GM23338 (cell line): ENCODE results near the gene ICAM2. TPM values are rescaled to one million over a fixed set of nuclear protein-coding genes. Genes with fewer than 3 reads are reported as not detected.

ENCODE experiments used
- ATAC-seq: fragments of 200-7000 bp; cut with Tn5 transposase; 3 replicates; pipeline ENCODE4 v1.9.1; 2020
- DNase-seq: peaks from one replicate; pipeline ENCODE4 v3.0.0-alpha.2; 2015; ENCODE audit warnings: low spot score
- H2AFZ ChIP-seq: fragments of 200-600 bp; sonication (generic); 2 replicates; pipeline ENCODE4 v1.8.0; 2016; ENCODE audit warnings: antibody characterized with exemption, mild to moderate bottlenecking, moderate library complexity
- H3F3A ChIP-seq: fragments of 200-600 bp; sonication (generic); replicated peaks from 2 replicates; pipeline ENCODE4 v1.8.0; 2017; ENCODE audit warnings: antibody characterized with exemption, mixed run types, low read depth
- H3K27ac ChIP-seq: fragments of 200-600 bp; sonication (generic); 2 replicates; pipeline ENCODE4 v1.6.1; 2016; ENCODE audit warnings: low read depth
- H3K27me3 ChIP-seq: fragments of 200-600 bp; sonication (generic); 2 replicates; pipeline ENCODE4 v1.8.0; 2016; ENCODE audit warnings: mild to moderate bottlenecking, mixed run types, moderate library complexity; ENCODE audit not compliant: insufficient read depth
- H3K36me3 ChIP-seq: fragments of 200-600 bp; sonication (generic); 2 replicates; pipeline ENCODE4 v1.8.0; 2016; ENCODE audit warnings: mild to moderate bottlenecking; ENCODE audit not compliant: insufficient read depth
- H3K4me1 ChIP-seq: fragments of 200-600 bp; sonication (generic); 2 replicates; pipeline ENCODE4 v1.8.0; 2016; ENCODE audit warnings: mild to moderate bottlenecking, moderate library complexity; ENCODE audit not compliant: insufficient read depth
- H3K4me2 ChIP-seq: fragments of 200-600 bp; sonication (generic); 2 replicates; pipeline ENCODE4 v1.7.1; 2017; ENCODE audit warnings: mixed run types
- H3K4me3 ChIP-seq: fragments of 200-600 bp; sonication (generic); 2 replicates; pipeline ENCODE4 v1.6.1; 2016; ENCODE audit warnings: mixed run types
- H3K79me2 ChIP-seq: fragments of 200-600 bp; sonication (generic); replicated peaks from 2 replicates; pipeline ENCODE4 v1.8.0; 2017; ENCODE audit warnings: mild to moderate bottlenecking; ENCODE audit not compliant: insufficient read depth
- H3K9me2 ChIP-seq: fragments of 200-600 bp; sonication (generic); 2 replicates; pipeline ENCODE4 v1.8.0; 2017; ENCODE audit not compliant: insufficient read depth
- H4K20me1 ChIP-seq: fragments of 200-600 bp; sonication (generic); replicated peaks from 2 replicates; pipeline ENCODE4 v1.8.0; 2017; ENCODE audit warnings: mild to moderate bottlenecking; ENCODE audit not compliant: insufficient read depth
- H3K27ac Mint-ChIP-seq: 2 replicates; pipeline ENCODE4 v1.8.0; 2020; ENCODE audit warnings: inconsistent platforms, mild to moderate bottlenecking, moderate library complexity, mixed read lengths
- H3K27me3 Mint-ChIP-seq: 3 replicates; pipeline ENCODE4 v1.8.0; 2022; ENCODE audit warnings: low read depth, mild to moderate bottlenecking, moderate library complexity, mixed read lengths, inconsistent platforms; ENCODE audit not compliant: insufficient read depth, poor library complexity
- H3K36me3 Mint-ChIP-seq: 3 replicates; pipeline ENCODE4 v1.8.0; 2021; ENCODE audit warnings: low read depth, mild to moderate bottlenecking, inconsistent platforms, moderate library complexity, mixed read lengths
- H3K4me1 Mint-ChIP-seq: 3 replicates; pipeline ENCODE4 v1.8.0; 2020; ENCODE audit warnings: mild to moderate bottlenecking, inconsistent platforms, mixed read lengths
- H3K4me3 Mint-ChIP-seq: 3 replicates; pipeline ENCODE4 v1.8.0; 2021; ENCODE audit warnings: moderate library complexity, mild to moderate bottlenecking, inconsistent platforms, mixed read lengths
- H3K9me3 Mint-ChIP-seq: 3 replicates; pipeline ENCODE4 v1.8.0; 2020; ENCODE audit warnings: moderate library complexity, mild to moderate bottlenecking, inconsistent platforms, mixed read lengths
- CREB1 ChIP-seq: fragments of 250-450 bp; sonication (Bioruptor Pico); IDR thresholded peaks from 2 replicates; pipeline ENCODE4 v1.5.0; 2020; ENCODE audit warnings: low read depth, mild to moderate bottlenecking, moderate library complexity
- CTCF ChIP-seq, 2 experiments: fragments of 200-600 bp in 1 of 2; sonication (generic) in 1 of 2; conservative IDR thresholded peaks; 2 replicates each; pipeline versions ENCODE4 v1.5.1 to v1.6.1; 2016 to 2017; ENCODE audit warnings: antibody characterized with exemption in 2 of 2, low read depth in 2 of 2, mild to moderate bottlenecking in 2 of 2, moderate library complexity in 1 of 2
- ETS1 ChIP-seq: IDR thresholded peaks from 2 replicates; pipeline ENCODE4 v1.6.1; 2016; ENCODE audit warnings: antibody characterized with exemption
- EZH2 ChIP-seq: fragments of 200-600 bp; sonication (generic); IDR thresholded peaks from one replicate; pipeline ENCODE4 v1.8.0; 2017; ENCODE audit warnings: antibody characterized with exemption, mild to moderate bottlenecking, low read depth; ENCODE audit not compliant: unreplicated experiment
- EZH2phosphoT487 ChIP-seq: fragments of 200-600 bp; sonication (generic); IDR thresholded peaks from one replicate; pipeline ENCODE4 v1.8.1; 2018; ENCODE audit warnings: antibody characterized with exemption; ENCODE audit not compliant: unreplicated experiment
- JUNB ChIP-seq: IDR thresholded peaks from one replicate; pipeline ENCODE4 v1.6.1; 2016; ENCODE audit warnings: antibody characterized with exemption; ENCODE audit not compliant: unreplicated experiment
- NANOG ChIP-seq: IDR thresholded peaks from 2 replicates; pipeline ENCODE4 v1.6.1; 2016; ENCODE audit warnings: antibody characterized with exemption, borderline replicate concordance
- REST ChIP-seq: IDR thresholded peaks from one replicate; pipeline ENCODE4 v1.6.1; 2018; ENCODE audit warnings: antibody characterized with exemption; ENCODE audit not compliant: unreplicated experiment
- STAT1 ChIP-seq: IDR thresholded peaks from one replicate; pipeline ENCODE4 v1.6.1; 2016; ENCODE audit warnings: antibody characterized with exemption; ENCODE audit not compliant: unreplicated experiment
- ZNF114 ChIP-seq: fragments of 250-450 bp; sonication (Bioruptor Pico); IDR thresholded peaks from 2 replicates; pipeline ENCODE4 v1.5.0; 2020; ENCODE audit warnings: mild to moderate bottlenecking, moderate library complexity
- ZNF331 ChIP-seq: fragments of 250-450 bp; sonication (Bioruptor Pico); IDR thresholded peaks from 2 replicates; pipeline ENCODE4 v1.5.0; 2020; ENCODE audit warnings: low read depth, mild to moderate bottlenecking, moderate library complexity
- ZNF462 ChIP-seq: fragments of 250-450 bp; sonication (Bioruptor Pico); IDR thresholded peaks from 2 replicates; pipeline ENCODE4 v1.5.0; 2020; ENCODE audit warnings: mild to moderate bottlenecking, moderate library complexity
- long read RNA-seq: library from polyadenylated mRNA; unstranded; transcript quantifications from one replicate; pipeline ENCODE4 v2.0.0, GENCODE V29; 2020; ENCODE audit not compliant: unreplicated experiment
- polyA plus RNA-seq: library from polyadenylated mRNA; unstranded; fragments of >200 nt; fragmentation: Nextera tagmentation; extraction: Ambion mirVana; gene quantifications from 2 replicates; pipeline ENCODE4 v1.2.1, GENCODE V29; 2016
- total RNA-seq: library from RNA; depleted of rRNA; stranded (reverse); fragments of >200 nt; shearing (Covaris generic); gene quantifications from 2 replicates; pipeline ENCODE4 v1.2.3, GENCODE V29; 2014; rRNA removed

The ICAM2 gene
- 0.31 and 0.58 TPM in 2 replicates for total RNA-seq
- 0.57 and 0.86 TPM in 2 replicates for polyA plus RNA-seq
- long read RNA-seq: 0 reads

- Histone ChIP-seq H3K79me2 (no peaks in the 10 kb centered on the region), H2AFZ (peak within 1 kb of the TSS; percentile 97), H4K20me1 (no peaks in the 10 kb centered on the region), H3K4me2 (peak within 1 kb of the TSS; percentile 73), H3K27me3 (no peaks in the 10 kb centered on the region), H3K9me2 (no peaks in the 10 kb centered on the region), H3K4me3 (peak within 1 kb of the TSS; percentile 41), H3F3A (no peaks in the 10 kb centered on the region), H3K36me3 (no peaks in the 10 kb centered on the region), H3K27ac (no peak within 1 kb of the TSS), H3K4me1 (peaks cover 3% of the 10 kb centered on the region; the same call in 1 of the 2 replicates)
- Mint-ChIP-seq H3K4me3 (peak within 1 kb of the TSS; percentile 51), H3K4me1 (peaks cover 8% of the 10 kb centered on the region), H3K27me3 (peaks cover 10% of the 10 kb centered on the region), H3K36me3 (no peaks in the 10 kb centered on the region), H3K9me3 (no peaks in the 10 kb centered on the region), H3K27ac (no peak within 1 kb of the TSS)
- ATAC-seq (peak; percentile 87), DNase-seq (peak; percentile 16)
- no peak for TF ChIP-seq CREB1 (CRISPR knock-in tag)
- no peak for TF ChIP-seq ZNF462 (CRISPR knock-in tag)
- TF ChIP-seq CTCF (conservative IDR thresholded peaks at IDR 0.05; ENCODE audit: low read depth in 2 of 2): no peak
- TF ChIP-seq REST: no peak
- no peak for TF ChIP-seq ZNF331 (CRISPR knock-in tag)
- TF ChIP-seq NANOG: no peak
- TF ChIP-seq JUNB: no peak
- TF ChIP-seq ZNF114 (CRISPR knock-in tag): no peak
- TF ChIP-seq EZH2: no peak
- no peak for TF ChIP-seq STAT1
- no peak for TF ChIP-seq ETS1
- no peak for TF ChIP-seq EZH2phosphoT487
These were observed at the start of gene ICAM2 for GRCh38 chr17:64020056-64020766. ICAM2 (minus strand) TSS chr17:64020633; CDS start chr17:64006691, 13,942 bp downstream.
